Hematopoietic multipotent progenitor cell treated with erythropoietin and hydrocortisone succinate and interleukin-3 and kit ligand, for 17 days (in vitro differentiated cells): ENCODE measurements around the gene INO80B.
"Not testable (repeated sequence)": the region's sequence is repeated elsewhere in the genome, so short reads cannot be mapped to it uniquely, and the experiment has no call there.

Experiments
- DNase-seq: peaks from one replicate; pipeline ENCODE4 v3.0.0-alpha.2; 2015; ENCODE audit warnings: low spot score

Gene INO80B

DNA sequence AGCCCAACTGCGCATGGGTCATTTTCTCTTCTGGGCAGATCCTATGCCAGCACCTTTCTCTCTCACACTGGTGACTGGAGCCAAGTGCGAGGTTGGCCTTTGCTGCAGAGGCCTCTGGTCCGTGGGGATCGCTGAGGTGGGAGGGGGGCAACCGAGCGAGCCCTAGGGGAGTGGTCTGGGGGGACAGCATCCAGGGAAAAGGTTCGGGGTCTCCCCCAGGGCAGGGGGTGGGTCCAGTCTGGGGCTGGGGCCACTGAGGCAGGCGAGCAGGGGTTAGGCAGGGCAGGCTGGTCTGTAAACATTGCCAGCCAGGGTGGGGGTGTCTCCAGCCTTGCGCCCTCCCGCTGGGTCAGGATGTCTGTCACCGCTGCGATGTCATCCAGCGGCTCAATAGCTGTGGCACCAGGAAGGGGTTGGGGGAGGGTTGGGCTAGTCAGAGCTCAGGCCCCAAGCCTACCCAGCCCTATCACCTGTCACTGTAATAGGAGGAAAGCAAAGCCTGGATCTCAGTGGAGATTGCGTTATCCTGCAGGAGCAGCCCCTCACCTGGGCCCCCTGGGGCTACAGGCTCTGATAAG is 28.6 kb upstream of the INO80B start:
- no peak for DNase-seq

GRCh38 chr2:74427551-74427950 is 27.3 kb upstream of the INO80B start:
- no peak for DNase-seq

- DNase-seq, result no peak
These were observed 26.2 kb upstream of the INO80B start for GRCh38 chr2:74428675-74429074.

GRCh38 chr2:74429487-74430451 is 25.1 kb upstream of the INO80B start:
- DNase-seq, result no peak

DNA sequence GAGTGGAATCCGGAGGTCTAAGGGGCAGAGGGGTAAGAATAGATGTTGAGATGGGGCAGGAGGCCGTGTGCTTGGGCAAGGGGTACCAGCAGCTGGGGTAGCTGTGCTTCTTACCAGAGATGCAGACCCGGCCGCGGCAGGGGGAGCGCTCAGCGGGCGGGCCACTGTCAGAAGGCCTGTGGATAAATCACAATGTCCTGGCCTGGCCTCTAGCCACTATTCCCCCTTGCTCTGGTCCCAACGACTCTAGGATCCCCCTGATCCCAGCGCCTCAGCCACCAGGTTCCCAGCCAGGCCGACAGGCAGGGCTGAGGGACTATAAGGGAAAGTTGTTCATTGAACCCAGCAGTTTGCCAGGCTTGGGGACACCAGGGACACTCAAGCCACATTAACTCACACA is 24.4 kb upstream of the INO80B start:
- DNase-seq, result no peak

DNA sequence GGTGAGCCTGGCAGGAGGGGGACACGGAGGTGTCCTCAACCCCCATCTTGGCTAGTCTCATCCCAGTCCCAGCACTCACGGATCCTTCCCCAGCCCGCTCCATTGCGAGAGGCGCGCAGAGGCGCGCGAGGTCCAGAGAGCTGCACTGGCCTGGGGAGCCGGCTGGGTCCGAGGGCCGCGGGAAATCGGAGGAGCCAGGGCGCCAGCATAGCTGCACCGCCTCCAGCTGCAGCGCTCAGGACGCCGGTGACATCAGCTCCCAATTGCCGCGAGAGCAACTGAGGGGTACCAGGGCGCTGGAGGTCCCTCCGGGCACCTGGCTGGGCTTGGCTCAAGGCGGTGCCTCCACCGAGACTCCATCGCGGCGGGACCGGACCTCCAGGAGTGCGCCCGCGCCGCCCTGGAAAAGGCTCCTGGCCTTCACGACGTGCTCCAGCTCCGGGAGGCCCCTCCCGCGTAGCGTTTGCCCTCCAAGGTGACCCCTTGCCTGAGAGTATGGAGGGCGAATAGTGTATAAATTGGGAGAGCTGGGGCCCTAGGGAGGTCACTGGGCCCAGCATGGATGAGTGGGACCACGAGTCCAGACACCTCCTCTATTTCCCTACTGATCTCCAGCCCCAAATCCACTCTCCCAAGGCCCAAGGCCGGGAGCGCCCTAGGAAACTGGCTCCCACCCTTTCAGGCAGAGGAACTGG is 18.6 kb upstream of the INO80B start:
- DNase-seq, result no peak

DNA sequence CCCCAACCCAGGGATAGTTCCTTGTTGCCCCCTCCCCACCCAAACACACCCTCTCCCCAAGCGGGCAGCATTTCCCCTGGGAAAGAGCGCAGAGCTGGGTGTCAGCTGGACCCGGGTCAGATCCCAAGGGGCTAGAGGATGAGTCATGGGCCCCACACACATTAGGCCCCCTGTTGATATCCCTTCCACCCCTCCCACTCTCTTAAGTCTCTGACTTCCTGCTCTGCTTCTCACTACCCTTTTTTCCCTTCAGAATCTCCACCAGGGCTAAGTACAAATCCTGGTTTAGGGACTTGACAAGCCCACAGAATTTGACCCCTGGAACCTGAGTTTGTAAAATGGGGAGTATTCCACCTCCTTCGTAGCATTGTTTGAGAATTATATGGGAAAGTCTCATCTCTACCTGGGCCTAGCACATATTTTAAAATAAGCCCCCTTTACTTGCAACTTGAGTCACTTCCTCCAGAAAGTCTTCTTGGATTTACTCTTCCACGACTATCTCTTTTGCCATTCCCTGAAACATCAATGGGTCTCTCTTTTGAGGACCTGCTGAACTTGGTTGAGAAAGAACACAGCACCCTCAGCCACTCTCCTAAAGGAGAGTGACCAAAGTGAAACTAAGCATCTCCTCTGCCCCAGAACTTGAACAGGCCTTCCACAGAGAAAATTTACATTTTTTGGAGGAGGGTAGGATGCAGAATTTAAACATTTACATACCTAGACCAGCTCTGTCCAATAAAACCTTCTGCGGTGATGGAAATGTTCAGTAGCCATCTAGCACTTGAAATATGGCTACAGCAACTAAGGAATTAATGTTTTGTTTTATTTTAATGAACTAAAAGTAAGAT is 17.8 kb upstream of the INO80B start:
- no peak for DNase-seq

DNA sequence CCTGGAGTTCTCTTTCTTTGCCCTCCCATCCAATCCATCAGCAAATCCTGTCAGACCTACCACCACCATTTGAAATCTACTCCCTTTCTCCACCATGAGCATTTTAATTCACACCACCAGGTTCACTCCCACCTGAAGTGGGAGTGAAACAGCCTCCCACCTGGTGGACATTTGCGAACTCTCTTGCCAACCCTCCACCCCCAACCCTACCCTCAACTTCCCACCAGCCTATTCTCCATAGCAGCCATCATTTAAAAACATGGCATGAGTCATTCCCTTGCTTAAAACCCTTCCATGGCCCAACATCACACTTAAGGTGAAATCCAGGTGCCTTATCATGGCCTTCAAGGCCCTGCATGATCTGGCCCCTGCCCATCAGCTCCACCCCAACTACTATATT is 16.6 kb upstream of the INO80B start:
- DNase-seq, result no peak

GRCh38 chr2:74439373-74439772 is 15.5 kb upstream of the INO80B start:
- no peak for DNase-seq

- DNase-seq, result no peak
These were observed 15.0 kb upstream of the INO80B start for GRCh38 chr2:74439803-74440377.

DNA sequence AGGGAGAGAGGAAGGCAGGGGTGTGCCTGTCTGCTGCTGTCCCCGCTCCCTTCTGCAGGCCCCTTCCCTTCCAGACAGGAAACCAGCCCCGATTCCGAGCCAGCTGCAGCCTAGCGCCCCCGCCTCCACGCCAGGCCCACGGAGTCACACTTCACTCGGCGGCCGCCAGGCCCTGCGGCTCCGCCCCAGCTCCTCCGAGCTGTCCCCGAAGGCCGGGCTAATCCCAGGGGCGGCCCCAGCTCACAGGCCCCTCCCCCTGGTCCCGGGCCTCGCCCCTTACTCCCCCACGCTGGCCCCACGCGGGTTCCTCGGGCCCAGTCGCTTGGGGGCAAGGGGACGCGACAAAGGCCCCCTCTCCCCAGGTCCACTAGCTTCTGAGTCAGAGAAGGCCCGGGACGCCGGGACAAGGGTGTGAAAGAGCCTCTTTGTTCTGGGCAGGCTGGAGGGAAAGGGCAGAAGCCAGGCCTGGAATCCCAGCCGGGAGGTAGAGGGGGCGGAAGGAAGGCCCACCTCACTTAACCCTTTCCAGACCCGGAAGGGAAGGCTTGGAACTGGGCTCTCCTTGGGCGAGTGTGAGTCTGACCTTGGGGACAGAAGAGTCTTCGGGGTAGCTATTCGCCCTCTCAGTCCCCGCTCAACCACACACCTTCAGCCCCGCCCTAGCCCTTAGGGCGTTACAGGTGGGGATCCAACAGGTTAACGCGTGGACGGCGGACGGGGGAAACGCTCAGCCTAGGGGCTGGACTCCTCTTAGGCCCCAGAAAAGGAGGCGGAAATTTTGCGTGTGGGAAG is 14.3 kb upstream of the INO80B start:
- no peak for DNase-seq

GRCh38 chr2:74441170-74441689 is 13.7 kb upstream of the INO80B start:
- DNase-seq, result no peak

- no peak for DNase-seq
These were observed 13.0 kb upstream of the INO80B start, which contains the start of gene RTKN for GRCh38 chr2:74441690-74442482. TSS of gene RTKN (minus strand) at chr2:74441937. CDS start at chr2:74441816, 121 bp downstream.

GRCh38 chr2:74442483-74443297 is 12.2 kb upstream of the INO80B start:
- not testable (repeated sequence) for DNase-seq

- no peak for DNase-seq
These were observed 10.2 kb upstream of the INO80B start for GRCh38 chr2:74444498-74445318.

- no peak for DNase-seq
These were observed 7.5 kb upstream of the INO80B start for GRCh38 chr2:74447230-74447999.

DNA sequence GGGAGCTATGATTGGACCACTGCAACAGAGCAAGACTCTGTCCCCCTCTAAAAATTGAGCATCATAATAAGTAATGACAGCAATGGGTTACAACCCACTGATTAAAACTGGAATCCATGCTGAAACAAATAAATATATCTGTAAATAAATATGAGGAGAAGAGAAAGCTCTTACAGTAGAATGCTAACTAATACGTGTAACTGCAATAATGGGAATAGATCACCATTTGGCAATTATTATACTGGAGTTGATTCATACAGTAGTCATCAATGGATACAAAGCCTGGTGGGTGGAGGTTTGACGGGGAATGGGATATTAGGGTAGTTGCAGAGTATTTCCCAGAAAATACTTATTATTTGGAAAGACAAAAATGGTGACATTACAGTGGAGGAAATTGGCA is 6.1 kb upstream of the INO80B start:
- no peak for DNase-seq
